Measurements from ENCODE around the gene CD44. TPM values are rescaled to one million over a fixed set of nuclear protein-coding genes. Genes with fewer than 3 reads are reported as not detected.
A peak's percentile ranks its signal among the peaks of the same experiment; 100 is the strongest.

The CD44 gene
- polyA plus RNA-seq, 5 donors = 323 to 590 (median 452) TPM

GRCh38 chr11:35173616-35174566 is 34.9 kb downstream of the CD44 start:
- DNase-seq = no peak

DNA sequence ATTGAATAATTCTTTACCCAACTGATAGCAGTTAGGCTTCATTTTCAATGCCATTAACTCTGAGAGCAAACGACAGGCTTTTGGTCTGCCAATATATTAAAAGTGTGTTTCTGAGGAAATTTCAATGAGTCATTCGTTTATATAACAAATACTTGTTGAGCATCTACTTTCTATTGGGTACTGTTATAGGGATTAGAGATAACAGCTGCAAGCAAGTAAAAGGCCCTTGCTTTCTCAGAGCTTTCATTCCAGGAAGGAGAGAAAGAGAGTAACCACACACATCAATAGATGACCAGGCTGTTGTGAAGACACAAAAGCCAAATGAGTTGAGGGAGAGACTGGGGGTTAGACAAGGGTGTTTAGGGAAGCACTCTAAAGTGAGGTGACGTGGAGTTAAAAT is 35.7 kb downstream of the CD44 start:
- no peak for DNase-seq

GRCh38 chr11:35177370-35177769 is 38.4 kb downstream of the CD44 start:
- DNase-seq = no peak

DNA sequence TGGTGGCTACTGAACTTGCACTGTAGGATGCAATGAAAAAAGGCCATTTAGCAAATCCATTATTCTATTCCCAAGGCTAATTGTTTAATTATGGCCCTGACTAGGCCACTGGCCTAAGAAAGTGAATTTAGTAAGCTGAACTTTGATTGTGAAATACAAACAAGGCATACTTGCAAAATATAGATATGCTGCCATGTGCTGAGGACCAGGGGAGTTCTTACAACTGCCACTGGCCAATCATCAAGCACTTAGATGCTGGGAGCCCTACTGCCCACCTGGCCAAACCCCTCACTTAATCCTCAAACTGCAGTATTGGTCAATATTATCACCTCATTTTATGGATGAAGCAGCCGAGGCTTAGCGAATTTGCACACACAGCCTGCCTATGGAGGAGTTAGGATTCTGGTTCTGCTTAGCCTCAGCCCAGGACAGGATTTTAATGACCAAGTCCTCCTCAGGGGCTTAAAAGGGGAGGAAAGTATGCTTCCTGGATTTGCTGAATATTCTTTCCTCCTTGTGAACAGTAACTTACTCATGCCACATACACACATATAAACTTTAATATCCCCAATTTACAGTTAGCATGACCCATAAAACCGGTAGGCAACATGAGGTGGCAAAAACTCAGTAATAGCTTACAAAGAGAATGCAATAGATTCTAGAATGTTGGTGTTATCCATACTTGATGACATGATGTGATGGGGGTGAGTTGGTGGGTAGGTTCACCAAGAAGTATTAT is 39.3 kb downstream of the CD44 start:
- no peak for DNase-seq

DNA sequence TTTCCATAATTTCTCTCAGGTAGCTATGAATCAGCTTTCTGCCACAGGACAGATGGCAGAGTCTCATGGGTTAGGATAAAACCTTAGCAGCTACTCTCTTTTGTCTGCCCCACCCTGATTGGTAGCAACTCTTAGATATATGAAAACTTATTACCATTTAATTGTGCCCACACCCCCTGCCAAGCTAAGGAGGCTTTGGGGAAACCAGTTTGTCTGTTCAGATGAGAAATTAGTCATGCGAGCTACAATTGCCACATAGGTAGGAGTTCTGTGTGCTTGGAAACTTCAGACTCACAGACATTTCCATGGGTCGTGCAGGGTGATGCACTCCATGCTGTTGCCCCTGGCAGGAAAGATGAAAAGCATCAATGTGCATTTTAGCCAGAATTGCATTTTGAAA is 39.9 kb downstream of the CD44 start:
- DNase-seq = no peak

- no peak for DNase-seq
Observed at GRCh38 chr11:35179466-35180135, 40.6 kb downstream of the CD44 start.

GRCh38 chr11:35180317-35181233 is 41.6 kb downstream of the CD44 start:
- no peak for DNase-seq

- DNase-seq = no peak
Observed at GRCh38 chr11:35182317-35182939, 43.5 kb downstream of the CD44 start.

GRCh38 chr11:35183326-35183925 is 44.5 kb downstream of the CD44 start:
- no peak for DNase-seq

DNA sequence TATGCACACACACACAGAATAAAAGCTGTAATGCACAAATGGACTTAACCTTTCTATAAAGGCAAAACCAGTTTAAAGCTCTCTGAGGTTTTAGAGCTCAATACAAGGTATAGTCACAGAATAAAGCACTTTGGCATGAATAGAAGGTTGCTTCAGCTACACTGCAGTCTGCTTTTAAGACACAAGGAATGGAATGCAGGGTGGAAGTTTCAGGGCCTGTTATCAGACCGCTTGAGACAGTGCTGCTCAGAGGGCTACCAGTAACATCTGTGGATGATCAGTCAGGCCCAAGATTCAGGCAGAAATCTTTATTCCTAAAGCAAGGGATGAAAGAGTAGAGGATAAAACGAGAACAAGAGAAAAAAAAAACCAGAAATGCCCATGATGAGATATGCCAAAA is 46.7 kb downstream of the CD44 start:
- no peak for DNase-seq

- no peak for DNase-seq
Observed at GRCh38 chr11:35187996-35188395, 49.0 kb downstream of the CD44 start.

DNA sequence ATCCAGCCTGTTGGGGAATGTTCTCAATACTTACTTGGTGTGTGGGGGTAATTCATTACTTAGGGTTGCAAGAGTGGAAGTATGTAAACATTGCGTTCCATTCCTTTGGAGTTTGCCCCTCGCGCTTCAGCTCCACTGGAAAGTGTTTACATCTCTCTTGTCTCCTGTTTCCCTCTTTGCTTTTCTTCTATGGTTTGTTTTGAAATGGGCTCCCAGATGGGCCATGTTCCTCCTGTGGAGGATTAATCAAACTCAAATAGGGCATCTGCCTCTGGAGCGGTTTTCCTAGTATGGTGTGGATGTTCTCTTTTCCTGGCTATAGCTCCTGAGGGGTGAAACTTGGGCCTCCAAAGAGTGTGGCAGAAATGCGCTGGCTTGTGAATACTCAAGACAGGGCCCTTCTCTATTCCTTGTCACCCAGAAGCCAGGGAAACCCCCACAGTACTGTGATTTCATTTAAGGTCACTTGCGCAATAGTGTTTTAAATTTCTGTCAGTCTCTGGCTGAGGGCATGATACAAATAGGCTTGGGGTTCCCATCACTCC is 51.9 kb downstream of the CD44 start:
- DNase-seq = peak; percentile 61 to 62

DNA sequence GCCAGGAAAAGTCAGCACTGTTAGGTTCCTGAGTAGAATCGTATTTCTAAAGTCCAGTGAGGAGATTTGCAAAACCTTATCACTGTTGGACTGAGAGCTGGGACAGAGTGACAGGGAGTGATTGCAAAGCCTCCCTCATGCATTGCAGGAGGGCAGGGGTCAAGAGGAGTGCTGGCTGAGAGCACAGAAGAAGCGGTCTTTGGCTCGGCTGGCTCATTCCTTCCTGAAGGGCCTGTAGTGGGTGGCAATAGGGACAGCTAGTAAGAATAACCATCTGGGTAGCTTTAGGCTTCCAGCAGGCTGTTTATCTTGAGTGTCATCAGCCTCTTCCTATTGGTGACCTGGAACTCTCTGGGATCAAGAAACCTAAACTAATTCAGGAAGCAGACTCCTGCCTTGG is 53.4 kb downstream of the CD44 start:
- peak; percentile 46 to 47 for DNase-seq

DNA sequence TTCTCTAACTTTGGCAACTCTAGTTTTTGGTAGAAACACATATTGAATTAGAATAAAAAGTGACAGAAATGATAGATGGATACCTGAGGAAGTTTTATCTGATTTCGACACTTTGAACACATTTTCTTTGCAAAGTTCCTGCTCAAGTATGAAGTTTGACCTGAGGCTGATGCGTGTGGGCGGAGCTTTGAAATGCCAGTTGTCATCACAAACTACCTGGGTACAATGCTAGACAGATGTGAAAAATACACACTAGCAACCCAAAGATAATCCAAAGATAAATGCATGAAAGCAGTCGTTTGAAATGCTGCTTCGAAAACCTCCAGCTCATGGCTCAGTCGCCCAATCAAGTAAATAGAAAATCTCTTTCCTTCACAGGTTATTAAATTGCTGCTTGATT is 54.8 kb downstream of the CD44 start:
- DNase-seq = no peak

DNA sequence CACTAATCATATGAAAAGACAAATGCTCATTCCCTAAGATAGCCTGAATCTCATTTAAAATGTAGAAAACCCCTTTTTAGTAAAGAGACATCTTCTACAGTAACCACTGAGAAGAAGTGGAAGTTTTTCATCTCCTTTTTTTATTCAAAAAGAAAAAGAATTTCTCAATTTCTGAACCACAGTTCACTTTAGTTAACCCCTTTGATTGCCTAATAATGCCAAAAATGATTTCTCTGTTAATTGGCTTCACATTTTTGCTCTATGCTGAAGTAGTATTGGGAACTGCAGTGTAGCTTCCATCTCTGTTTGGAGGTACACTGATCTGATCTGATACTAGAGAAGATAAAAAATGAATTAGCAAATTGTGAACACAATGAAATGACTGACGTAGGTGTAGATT is 58.3 kb downstream of the CD44 start:
- DNase-seq = no peak

DNA sequence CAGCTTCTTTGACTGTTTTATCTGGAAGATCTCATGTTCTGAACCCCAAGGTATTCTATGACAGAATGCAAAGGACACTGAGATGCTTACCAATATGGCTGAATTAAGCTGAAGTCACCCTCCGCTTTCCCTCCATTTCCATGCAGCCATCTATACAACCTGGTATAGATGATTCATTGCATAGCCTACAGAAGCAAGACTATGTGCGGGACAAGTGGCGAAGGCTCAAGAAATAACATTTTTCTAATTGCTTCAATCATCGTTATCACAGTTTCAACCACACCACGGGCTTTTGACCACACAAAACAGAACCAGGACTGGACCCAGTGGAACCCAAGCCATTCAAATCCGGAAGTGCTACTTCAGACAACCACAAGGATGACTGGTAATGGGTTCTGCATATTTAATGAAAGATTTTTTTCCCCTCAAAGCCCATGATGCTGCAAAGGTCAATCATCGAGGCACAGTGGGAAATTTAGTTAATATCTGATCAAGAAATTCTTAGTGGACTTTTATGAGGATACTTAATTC is 61.9 kb downstream of the CD44 start:
- DNase-seq = no peak

DNA sequence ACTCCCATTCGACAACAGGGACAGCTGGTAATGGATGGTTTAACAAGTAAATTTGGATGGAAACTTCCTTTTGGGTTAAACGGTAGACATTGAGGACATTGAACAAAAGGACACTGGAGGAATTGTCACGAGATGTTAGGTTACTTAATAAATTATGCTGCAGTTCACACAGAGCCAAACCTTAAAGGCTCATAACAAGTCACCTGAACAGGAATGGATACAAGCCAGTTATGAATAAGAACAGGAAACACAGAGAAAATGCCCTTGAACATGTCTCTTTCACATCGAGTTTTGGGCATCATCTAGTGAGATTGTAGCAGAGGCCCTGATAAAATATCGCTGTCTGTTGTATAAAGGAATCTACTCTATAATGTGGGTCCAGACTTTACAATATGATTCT is 65.6 kb downstream of the CD44 start:
- DNase-seq = no peak

GRCh38 chr11:35206616-35207015 is 67.6 kb downstream of the CD44 start:
- DNase-seq = no peak

DNA sequence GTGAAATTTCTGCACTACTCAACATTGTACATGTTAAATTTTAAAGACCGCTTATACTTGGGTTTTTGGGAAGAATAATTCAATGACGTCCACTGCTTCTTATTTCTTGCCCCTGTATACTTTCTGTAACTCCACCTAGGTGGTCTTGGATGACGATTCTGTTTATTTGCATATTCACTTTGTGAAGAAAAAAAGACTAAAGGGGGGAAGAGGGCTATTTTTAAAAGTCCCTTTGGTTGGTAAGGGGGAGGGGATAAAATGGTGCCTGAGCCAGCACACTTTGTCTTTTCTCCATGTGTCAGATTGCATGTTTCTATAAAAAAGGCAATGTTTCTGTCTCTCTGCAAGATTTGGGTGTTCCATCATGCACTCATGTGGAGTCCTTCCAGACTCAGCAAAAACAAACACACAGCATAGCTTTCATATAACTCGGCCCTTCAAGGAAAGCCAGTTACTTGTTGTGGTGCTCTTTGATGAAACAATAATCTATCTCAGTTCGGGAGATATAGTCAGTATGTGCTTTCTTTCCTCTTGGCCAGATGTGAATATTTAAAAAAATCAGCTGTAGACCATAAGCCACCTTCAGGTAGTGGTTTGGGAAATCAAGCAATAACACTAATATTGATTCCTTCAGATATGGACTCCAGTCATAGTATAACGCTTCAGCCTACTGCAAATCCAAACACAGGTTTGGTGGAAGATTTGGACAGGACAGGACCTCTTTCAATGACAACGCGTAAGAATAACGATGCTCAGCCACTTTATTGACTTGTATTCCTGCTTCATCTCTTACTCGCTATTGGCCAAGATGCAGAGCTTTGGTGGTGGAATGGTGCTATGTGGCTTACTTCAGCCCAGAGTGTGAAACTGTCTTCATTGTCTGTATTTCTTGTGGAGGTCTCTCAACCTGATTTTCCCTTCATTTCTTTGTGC is 68.8 kb downstream of the CD44 start:
- DNase-seq = no peak

All from right lung (tissue), 5 donors.